ENCODE results near the gene NAE1. TPM values are rescaled to one million over a fixed set of nuclear protein-coding genes. Genes with fewer than 3 reads are reported as not detected.

Gene NAE1
- total RNA-seq, 1 experiment from 2014 or later: 123 TPM

DNA sequence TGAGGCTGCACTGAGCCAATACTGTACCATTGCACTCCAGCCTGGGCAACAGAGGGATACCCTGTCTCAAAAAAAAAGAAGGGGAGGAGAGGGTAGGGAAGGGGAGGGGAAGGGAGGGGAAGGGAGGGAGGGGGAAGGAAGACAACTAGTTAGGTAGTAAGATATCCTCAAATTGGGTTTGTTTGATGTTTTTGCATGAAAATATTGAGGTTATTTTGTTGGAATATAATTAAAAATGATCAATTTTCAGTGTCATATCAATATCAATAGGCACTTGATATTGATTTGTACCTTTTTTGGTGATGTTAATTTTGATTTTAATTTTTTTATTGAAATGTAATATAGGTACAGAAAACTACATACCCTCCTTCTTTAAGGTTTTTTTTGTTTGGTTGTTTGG lies 32.9 kb upstream of the NAE1 start:
- H3K79me2 ChIP-seq (ENCODE audit: insufficient read depth, low read length): no peaks in the 10 kb centered on the region
- no peaks in the 10 kb centered on the region for H3K9me2 ChIP-seq (ENCODE audit: insufficient read depth)
- CTCF ChIA-PET: interaction anchor here (0.6 to 1.6 kb wide), 2 partner anchors 9 to 21 kb away, joined by 5 to 9 read pairs; no protein-coding TSS in a partner anchor
- ATAC-seq (no peak), DNase-seq (ENCODE audit: low read depth, low spot score) (no peak)
- H3K4me3 ChIP-seq (replicated peaks in 1 of 2; ENCODE audit: low read depth in 1 of 2, low read length in 2 of 2): no peak overlapping the region
- no peak overlapping the region for H3K27ac ChIP-seq (ENCODE audit: low read depth, low read length)
- H3K4me2 ChIP-seq (ENCODE audit: low read length): no peak overlapping the region
- no peaks in the 10 kb centered on the region for H4K20me1 ChIP-seq (ENCODE audit: insufficient read depth)
- TF ChIP-seq ELF1 (IDR thresholded peaks at IDR 0.05; ENCODE audit: borderline replicate concordance, low read depth) (no peak), ZNF274 (IDR thresholded peaks at IDR 0.05; ENCODE audit: low read depth, low read length) (no peak), POLR2A (IDR thresholded peaks at IDR 0.05; ENCODE audit: borderline replicate concordance, extremely low read depth, insufficient read depth, insufficient read length) (no peak), TCF7L2 (IDR thresholded peaks at IDR 0.05; ENCODE audit: borderline replicate concordance, extremely low read depth, insufficient read depth, insufficient read length) (no peak), CBX3 (IDR thresholded peaks at IDR 0.05; ENCODE audit: low read depth) (no peak), EZH2phosphoT487 (IDR thresholded peaks at IDR 0.05; ENCODE audit: borderline replicate concordance) (no peak), YY1 (IDR thresholded peaks at IDR 0.05; ENCODE audit: extremely low read depth, insufficient replicate concordance, low read depth, low read length) (no peak), CEBPB (IDR thresholded peaks at IDR 0.05; ENCODE audit: low read depth) (no peak), EGR1 (IDR thresholded peaks at IDR 0.05; ENCODE audit: low read depth) (no peak), ZFX (IDR thresholded peaks at IDR 0.05) (no peak), MAX (IDR thresholded peaks at IDR 0.05) (no peak), SP1 (IDR thresholded peaks at IDR 0.05; ENCODE audit: low read depth) (no peak), POLR2AphosphoS5 (IDR thresholded peaks at IDR 0.05; ENCODE audit: low read depth, low read length) (no peak), FOSL1 (IDR thresholded peaks at IDR 0.05; ENCODE audit: low read depth) (no peak), EZH2 (IDR thresholded peaks at IDR 0.05) (no peak)
- TF ChIP-seq, protein P1, sequence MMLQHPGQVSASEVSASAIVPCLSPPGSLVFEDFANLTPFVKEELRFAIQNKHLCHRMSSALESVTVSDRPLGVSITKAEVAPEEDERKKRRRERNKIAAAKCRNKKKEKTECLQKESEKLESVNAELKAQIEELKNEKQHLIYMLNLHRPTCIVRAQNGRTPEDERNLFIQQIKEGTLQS (IDR thresholded peaks at IDR 0.05): no peak
- TF ChIP-seq, protein P2, sequence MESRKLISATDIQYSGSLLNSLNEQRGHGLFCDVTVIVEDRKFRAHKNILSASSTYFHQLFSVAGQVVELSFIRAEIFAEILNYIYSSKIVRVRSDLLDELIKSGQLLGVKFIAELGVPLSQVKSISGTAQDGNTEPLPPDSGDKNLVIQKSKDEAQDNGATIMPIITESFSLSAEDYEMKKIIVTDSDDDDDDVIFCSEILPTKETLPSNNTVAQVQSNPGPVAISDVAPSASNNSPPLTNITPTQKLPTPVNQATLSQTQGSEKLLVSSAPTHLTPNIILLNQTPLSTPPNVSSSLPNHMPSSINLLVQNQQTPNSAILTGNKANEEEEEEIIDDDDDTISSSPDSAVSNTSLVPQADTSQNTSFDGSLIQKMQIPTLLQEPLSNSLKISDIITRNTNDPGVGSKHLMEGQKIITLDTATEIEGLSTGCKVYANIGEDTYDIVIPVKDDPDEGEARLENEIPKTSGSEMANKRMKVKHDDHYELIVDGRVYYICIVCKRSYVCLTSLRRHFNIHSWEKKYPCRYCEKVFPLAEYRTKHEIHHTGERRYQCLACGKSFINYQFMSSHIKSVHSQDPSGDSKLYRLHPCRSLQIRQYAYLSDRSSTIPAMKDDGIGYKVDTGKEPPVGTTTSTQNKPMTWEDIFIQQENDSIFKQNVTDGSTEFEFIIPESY (IDR thresholded peaks at IDR 0.05; ENCODE audit: extremely low read depth, insufficient replicate concordance, low read length): no peak
- TF ChIP-seq, protein P3, sequence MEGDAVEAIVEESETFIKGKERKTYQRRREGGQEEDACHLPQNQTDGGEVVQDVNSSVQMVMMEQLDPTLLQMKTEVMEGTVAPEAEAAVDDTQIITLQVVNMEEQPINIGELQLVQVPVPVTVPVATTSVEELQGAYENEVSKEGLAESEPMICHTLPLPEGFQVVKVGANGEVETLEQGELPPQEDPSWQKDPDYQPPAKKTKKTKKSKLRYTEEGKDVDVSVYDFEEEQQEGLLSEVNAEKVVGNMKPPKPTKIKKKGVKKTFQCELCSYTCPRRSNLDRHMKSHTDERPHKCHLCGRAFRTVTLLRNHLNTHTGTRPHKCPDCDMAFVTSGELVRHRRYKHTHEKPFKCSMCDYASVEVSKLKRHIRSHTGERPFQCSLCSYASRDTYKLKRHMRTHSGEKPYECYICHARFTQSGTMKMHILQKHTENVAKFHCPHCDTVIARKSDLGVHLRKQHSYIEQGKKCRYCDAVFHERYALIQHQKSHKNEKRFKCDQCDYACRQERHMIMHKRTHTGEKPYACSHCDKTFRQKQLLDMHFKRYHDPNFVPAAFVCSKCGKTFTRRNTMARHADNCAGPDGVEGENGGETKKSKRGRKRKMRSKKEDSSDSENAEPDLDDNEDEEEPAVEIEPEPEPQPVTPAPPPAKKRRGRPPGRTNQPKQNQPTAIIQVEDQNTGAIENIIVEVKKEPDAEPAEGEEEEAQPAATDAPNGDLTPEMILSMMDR (IDR thresholded peaks at IDR 0.05 in 2 of 3, conservative IDR thresholded peaks at IDR 0.05 in 1 of 3; ENCODE audit: borderline replicate concordance in 1 of 3, insufficient read depth in 1 of 3, low read depth in 2 of 3, low read length in 2 of 3): no peak
- intact Hi-C loops (cut with micrococcal nuclease): no loop called here
- H3K4me1 ChIP-seq (ENCODE audit: control insufficient read depth in 1 of 2, insufficient read depth in 2 of 2, low read length in 2 of 2): peaks cover 10 to 12% of the 10 kb centered on the region in 2 experiments
- H3K36me3 ChIP-seq (ENCODE audit: control insufficient read depth in 1 of 2, insufficient read depth in 2 of 2, low read length in 2 of 2): no peaks in the 10 kb centered on the region
- H3K9ac ChIP-seq (ENCODE audit: low read length): no peak overlapping the region
- H2AFZ ChIP-seq (ENCODE audit: low read depth, low read length, poor library complexity, severe bottlenecking): no peak overlapping the region
- no peaks in the 10 kb centered on the region for H3K27me3 ChIP-seq (ENCODE audit: insufficient read depth, low read length)
- H3K9me3 ChIP-seq (ENCODE audit: control insufficient read depth in 1 of 2, insufficient read depth in 1 of 2, low read depth in 1 of 2, low read length in 2 of 2): no peaks in the 10 kb centered on the region
- POLR2A ChIA-PET: no interaction called here
- RAD21 ChIA-PET (ENCODE audit: low non-redundant PET in 1 of 2, low total read pairs in 2 of 2, uncharacterized antibody in 2 of 2, unreplicated experiment in 2 of 2): no interaction called here
- BruUV-seq (replicated peaks): no TSS peak
